K562 (cell line): ENCODE measurements around the gene ADCY5. TPM values are rescaled to one million over a fixed set of nuclear protein-coding genes. Genes with fewer than 3 reads are reported as not detected.

Source experiments
- CHD7 ChIP-seq: fragments of 200-600 bp; sonication (generic); IDR thresholded peaks from one replicate; pipeline ENCODE4 v1.6.1; 2012; ENCODE audit warnings: mild to moderate bottlenecking, low read depth, low read length, inconsistent platforms
- TFAM ChIP-seq: fragments of 250-450 bp; sonication (Bioruptor Pico); conservative IDR thresholded peaks from 2 replicates; pipeline ENCODE4 v1.5.0; 2021; ENCODE audit warnings: mild to moderate bottlenecking, moderate library complexity
- ZNF121 ChIP-seq: sonication (generic); formaldehyde crosslinking; conservative IDR thresholded peaks from 2 replicates; pipeline ENCODE4 v1.8.0; 2022; ENCODE audit warnings: missing genetic modification reagents
- polyA plus RNA-seq, 8 experiments: library from polyadenylated mRNA; depleted of rRNA in 4 of 8; stranded (reverse) in 5 of 8; unstranded in 3 of 8; fragments of >200 nt; fragmentation: Nextera tagmentation in 2 of 8; fragmentation: Illumina TruSeq in 1 of 8; extraction: Ambion mirVana in 2 of 8; extraction: Trizol in 1 of 8; gene quantifications; 2 replicates each; pipeline versions ENCODE4 v1.2.1 to v1.2.3, GENCODE V29; 2011 to 2014; ENCODE audit warnings: inconsistent platforms in 1 of 8, missing spikeins in 1 of 8
- total RNA-seq, 7 experiments: library from RNA; depleted of rRNA in 6 of 7; stranded (reverse); fragments of >200 nt in 6 of 7; fragmentation: Illumina TruSeq in 2 of 7; extraction: Trizol in 2 of 7; gene quantifications; 2 replicates each; pipeline versions ENCODE4 v1.2.1 to v1.2.3, GENCODE V29; 2011 to 2021; ENCODE audit warnings: low replicate concordance in 1 of 7

The ADCY5 gene
- total and polyA plus RNA-seq, 9 of the 15 experiments (the other 6 are each of a cell fraction or from before 2014, with no cell fraction given): under 0.01 TPM; not detected in 8

- TF ChIP-seq CHD7 (no peak), ZNF121 (CRISPR knock-in tag) (no peak), TFAM (CRISPR knock-in tag) (no peak)
These were observed 34.3 kb upstream of the ADCY5 start (continued) for GRCh38 chr3:123483146-123483545.
